SK-N-SH (cell line): ENCODE results near the gene SBNO1. TPM values are rescaled to one million over a fixed set of nuclear protein-coding genes. Genes with fewer than 3 reads are reported as not detected.

ENCODE experiments used
- CTCF ChIA-PET: fragments of 300-600, 350-600 bp; formaldehyde crosslinking; extraction: SDS; loops from one replicate; lab custom pipeline; 2021; lab: Yijun Ruan, JAX
- POLR2A ChIA-PET: fragments of 350-600 bp; sonication (Branson Sonifier 250); formaldehyde crosslinking; extraction: SDS; loops from one replicate; lab custom pipeline; 2020; ENCODE audit warnings: antibody characterized with exemption, inconsistent platforms; lab: Yijun Ruan, JAX
- DNase-seq: peaks from one replicate; pipeline ENCODE4 v3.0.0; 2012
- H2AFZ ChIP-seq: fragments of 200-600 bp; sonication (generic); 2 replicates; pipeline ENCODE4 v1.8.1; 2016; ENCODE audit warnings: antibody characterized with exemption, mild to moderate bottlenecking, low read depth
- H3F3A ChIP-seq: fragments of 200-600 bp; sonication (generic); replicated peaks from 2 replicates; pipeline ENCODE3; 2016; ENCODE audit warnings: antibody characterized with exemption, mild to moderate bottlenecking; ENCODE audit not compliant: insufficient read depth
- H3K27ac ChIP-seq, 2 experiments: fragments of 200-500 bp in 1 of 2; fragments of 200-600 bp in 1 of 2; sonication (Bioruptor generic) in 1 of 2; sonication (generic), shearing (Covaris generic) in 1 of 2; 2 replicates each; pipeline versions ENCODE4 v1.5.1 to v1.6.1; 2014 to 2016; ENCODE audit warnings: low read depth in 2 of 2, inconsistent platforms in 1 of 2, low read length in 1 of 2, mild to moderate bottlenecking in 1 of 2, mixed read lengths in 1 of 2
- H3K27me3 ChIP-seq: fragments of 200-600 bp; sonication (generic), shearing (Covaris generic); 2 replicates; pipeline ENCODE4 v1.6.1; 2016; ENCODE audit warnings: mixed run types; ENCODE audit not compliant: insufficient read depth
- H3K36me3 ChIP-seq, 2 experiments: fragments of 200-500 bp in 1 of 2; fragments of 200-600 bp in 1 of 2; sonication (Bioruptor generic) in 1 of 2; sonication (generic) in 1 of 2; replicated peaks in 1 of 2; 2 replicates each; pipeline versions ENCODE3 to v1.5.1; 2014 to 2016; ENCODE audit warnings: low read length in 1 of 2, mild to moderate bottlenecking in 1 of 2; ENCODE audit not compliant: insufficient read depth in 2 of 2, control insufficient read depth in 1 of 2
- H3K4me1 ChIP-seq, 2 experiments: fragments of 200-500 bp in 1 of 2; fragments of 200-600 bp in 1 of 2; sonication (Bioruptor generic) in 1 of 2; sonication (generic), shearing (Covaris generic) in 1 of 2; 2 replicates each; pipeline versions ENCODE4 v1.5.1 to v1.6.1; 2014 to 2016; ENCODE audit warnings: low read depth in 1 of 2, low read length in 1 of 2, mixed run types in 1 of 2; ENCODE audit not compliant: insufficient read depth in 2 of 2, control insufficient read depth in 1 of 2
- H3K4me2 ChIP-seq: fragments of 200-600 bp; sonication (generic), shearing (Covaris generic); 2 replicates; pipeline ENCODE4 v1.6.1; 2017; ENCODE audit warnings: mixed run types
- H3K4me3 ChIP-seq, 2 experiments: fragments of 200-500 bp in 1 of 2; fragments of 200-600 bp in 1 of 2; sonication (Bioruptor generic) in 1 of 2; sonication (generic), shearing (Covaris generic) in 1 of 2; 2 replicates each; pipeline versions ENCODE4 v1.5.1 to v1.8.1; 2014 to 2016; ENCODE audit warnings: low read depth in 2 of 2, inconsistent platforms in 1 of 2, low read length in 1 of 2, mild to moderate bottlenecking in 1 of 2, mixed read lengths in 1 of 2, moderate library complexity in 1 of 2
- H3K79me2 ChIP-seq: fragments of 200-600 bp; sonication (generic); 2 replicates; pipeline ENCODE4 v1.8.1; 2017; ENCODE audit warnings: mild to moderate bottlenecking; ENCODE audit not compliant: insufficient read depth
- H3K9ac ChIP-seq: fragments of 200-600 bp; sonication (generic); 2 replicates; pipeline ENCODE4 v1.6.1; 2017; ENCODE audit warnings: mixed run types
- H3K9me2 ChIP-seq: fragments of 200-600 bp; sonication (generic); 2 replicates; pipeline ENCODE4 v1.6.1; 2017; ENCODE audit warnings: mixed run types
- H3K9me3 ChIP-seq: fragments of 200-600 bp; sonication (generic); 2 replicates; pipeline ENCODE4 v1.6.1; 2017; ENCODE audit warnings: mixed run types, mild to moderate bottlenecking, moderate library complexity
- H4K20me1 ChIP-seq: fragments of 200-600 bp; sonication (generic); 2 replicates; pipeline ENCODE4 v1.6.1; 2017; ENCODE audit warnings: mild to moderate bottlenecking, mixed run types; ENCODE audit not compliant: insufficient read depth
- ELF1 ChIP-seq: IDR thresholded peaks from 2 replicates; pipeline ENCODE4 v1.4.0; 2012
- EP300 ChIP-seq, 2 experiments: IDR thresholded peaks; 2 replicates each; pipeline versions ENCODE4 v1.4.0 to v1.6.1; 2012; ENCODE audit warnings: borderline replicate concordance in 1 of 2, low read depth in 1 of 2, low read length in 1 of 2
- EZH2phosphoT487 ChIP-seq: fragments of 200-600 bp; sonication (generic); IDR thresholded peaks from 2 replicates; pipeline ENCODE4 v1.6.1; 2017; ENCODE audit warnings: low read depth, mixed run types, mild to moderate bottlenecking, antibody characterized with exemption, moderate library complexity, borderline replicate concordance
- FOSL2 ChIP-seq: IDR thresholded peaks from 2 replicates; pipeline ENCODE4 v1.4.0; 2012; ENCODE audit warnings: low read depth, mild to moderate bottlenecking, moderate library complexity, borderline replicate concordance
- FOXJ3 ChIP-seq: sonication (generic); formaldehyde crosslinking; IDR thresholded peaks from 2 replicates; pipeline ENCODE4 v1.5.1; 2020; ENCODE audit warnings: mild to moderate bottlenecking, missing genetic modification reagents
- FOXM1 ChIP-seq: IDR thresholded peaks from 2 replicates; pipeline ENCODE4 v1.4.0; 2012; ENCODE audit warnings: low read depth, mild to moderate bottlenecking
- GABPA ChIP-seq: IDR thresholded peaks from 2 replicates; pipeline ENCODE4 v1.4.0; 2012; ENCODE audit warnings: low read depth, mild to moderate bottlenecking
- GATA2 ChIP-seq: sonication (generic); formaldehyde crosslinking; IDR thresholded peaks from 2 replicates; pipeline ENCODE4 v1.5.0; 2020; ENCODE audit warnings: mild to moderate bottlenecking, missing genetic modification reagents
- MEF2A ChIP-seq: IDR thresholded peaks from 2 replicates; pipeline ENCODE4 v1.4.0; 2012; ENCODE audit warnings: low read depth, borderline replicate concordance
- MXI1 ChIP-seq: IDR thresholded peaks from 2 replicates; pipeline ENCODE4 v1.6.1; 2012; ENCODE audit warnings: mild to moderate bottlenecking, low read depth, low read length, improper control_type of control experiment
- NFIC ChIP-seq: IDR thresholded peaks from 2 replicates; pipeline ENCODE4 v1.4.0; 2012; ENCODE audit warnings: borderline replicate concordance
- POLR2AphosphoS5 ChIP-seq: IDR thresholded peaks from 2 replicates; pipeline ENCODE4 v1.6.1; 2012; ENCODE audit warnings: low read depth, low read length
- RFX5 ChIP-seq: IDR thresholded peaks from 2 replicates; pipeline ENCODE4 v1.6.1; 2012; ENCODE audit warnings: mild to moderate bottlenecking, improper control_type of control experiment, low read length
- RXRA ChIP-seq: IDR thresholded peaks from 2 replicates; pipeline ENCODE4 v1.4.0; 2012; ENCODE audit warnings: low read depth, mild to moderate bottlenecking, borderline replicate concordance
- SIN3A ChIP-seq: IDR thresholded peaks from 2 replicates; pipeline ENCODE4 v1.6.1; 2012; ENCODE audit warnings: low read depth, mild to moderate bottlenecking, low read length, moderate library complexity, borderline replicate concordance
- TAF1 ChIP-seq: IDR thresholded peaks from 2 replicates; pipeline ENCODE4 v1.6.1; 2012; ENCODE audit warnings: low read depth, mild to moderate bottlenecking, low read length, moderate library complexity, borderline replicate concordance
- TCF12 ChIP-seq: IDR thresholded peaks from 2 replicates; pipeline ENCODE4 v1.4.0; 2012
- TEAD4 ChIP-seq: IDR thresholded peaks from 2 replicates; pipeline ENCODE4 v1.4.0; 2012; ENCODE audit warnings: mild to moderate bottlenecking, borderline replicate concordance; ENCODE audit not compliant: insufficient read depth
- YY1 ChIP-seq: IDR thresholded peaks from 2 replicates; pipeline ENCODE4 v1.4.0; 2012; ENCODE audit warnings: low read depth, mild to moderate bottlenecking
- WGBS: methylation state at CpG from one replicate; pipeline ENCODE4 v1.1.6; 2017; ENCODE audit warnings: low lambda C conversion rate; 5-methylcytosine and 5-hydroxymethylcytosine counted together
- polyA plus RNA-seq, 3 experiments: library from polyadenylated mRNA; depleted of rRNA; stranded (reverse); fragments of >200 nt; gene quantifications; 2 replicates each; pipeline ENCODE4 v1.2.3, GENCODE V29; 2012
- TF ChIP-seq, protein P1 (sequence below): IDR thresholded peaks from 2 replicates; pipeline ENCODE4 v1.4.0; 2012; ENCODE audit warnings: low read depth
- TF ChIP-seq, protein P2 (sequence below): fragments of 150-350 bp; IDR thresholded peaks from 2 replicates; pipeline ENCODE4 v1.6.1; 2017; ENCODE audit warnings: antibody characterized with exemption, low read length, low read depth, borderline replicate concordance
- TF ChIP-seq, protein P3 (sequence below): fragments of 150-350 bp; IDR thresholded peaks from 2 replicates; pipeline ENCODE4 v1.6.1; 2016; ENCODE audit warnings: mild to moderate bottlenecking, low read depth, low read length
- TF ChIP-seq, protein P4 (sequence below): IDR thresholded peaks from 2 replicates; pipeline ENCODE4 v1.4.0; 2012; ENCODE audit warnings: low read depth, borderline replicate concordance
- TF ChIP-seq, protein P5 (sequence below): IDR thresholded peaks from 2 replicates; pipeline ENCODE4 v1.6.1; 2012; ENCODE audit warnings: mild to moderate bottlenecking, low read depth, low read length, moderate library complexity
- TF ChIP-seq, protein P6 (sequence below): IDR thresholded peaks from 2 replicates; pipeline ENCODE4 v1.4.0; 2012; ENCODE audit warnings: low read depth, borderline replicate concordance

The SBNO1 gene
- polyA plus RNA-seq (2012; rRNA removed) = 4.5 and 5.5 TPM in 2 replicates
- polyA plus RNA-seq (2012; cell fraction: cytosol; rRNA removed) = 5.6 and 6.3 TPM in 2 replicates
- polyA plus RNA-seq (2012; cell fraction: nucleus; rRNA removed) = 5.0 and 8.3 TPM in 2 replicates

DNA sequence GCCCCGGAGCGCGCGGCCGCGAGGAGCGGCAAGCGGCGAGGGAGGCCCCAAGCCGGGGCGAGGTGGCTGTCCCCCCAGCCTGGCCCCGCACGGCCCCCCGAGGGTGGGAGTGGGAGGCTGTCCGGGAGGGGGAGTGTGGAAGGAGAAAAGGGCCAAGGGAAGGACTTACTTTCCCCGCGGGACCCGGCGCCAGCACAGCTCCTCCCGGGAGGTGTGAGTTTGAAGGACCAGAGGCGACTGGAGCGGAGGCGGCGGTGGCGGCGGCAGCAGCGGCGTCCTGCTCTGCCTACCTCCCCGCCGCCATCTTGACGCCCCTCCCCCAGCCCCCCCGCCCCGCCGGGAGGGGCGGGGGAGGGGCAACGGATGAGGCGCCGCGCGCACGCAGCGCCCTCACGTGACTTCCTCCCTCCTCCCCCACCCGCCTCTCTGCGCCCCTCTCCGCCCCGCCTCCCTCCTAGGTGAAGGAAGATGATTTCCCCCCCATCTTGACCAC is at the start of gene SBNO1:
Gene SBNO1, minus strand, starts transcription at position 316 of the 493 bp plus-strand sequence. CDS start 14,406 bp downstream, outside the sequence.
- peaks cover 46% of the 10 kb centered on the region for H4K20me1 ChIP-seq
- CTCF ChIA-PET = interaction anchor here (0.7 to 2.4 kb wide), 11 partner anchors 11 to 259 kb away, joined by 3 to 12 read pairs (median 4); no protein-coding TSS in a partner anchor
- H3K9ac ChIP-seq = peak within 1 kb of the TSS; percentile 84
- peak within 1 kb of the TSS; percentile 73 to 83 for H3K4me3 ChIP-seq
- peak within 1 kb of the TSS; percentile 97 for H3K4me2 ChIP-seq
- H3F3A ChIP-seq = peaks cover 22% of the 10 kb centered on the region
- H3K27me3 ChIP-seq = no peaks in the 10 kb centered on the region
- no peaks in the 10 kb centered on the region for H3K9me3 ChIP-seq
- H3K79me2 ChIP-seq = peaks cover 51% of the 10 kb centered on the region
- POLR2A ChIA-PET = interaction anchor here (0.6 to 2.6 kb wide), 9 partner anchors 20 to 238 kb away, joined by 3 to 22 read pairs (median 4); partner anchors contain the start of genes DDX55, KMT5A, MPHOSPH9 and MTRFR
- peak within 1 kb of the TSS; percentile 94 to 98 for H3K27ac ChIP-seq
- DNase-seq = peak; percentile 98
- WGBS = 4% methylated on average over 33 of the region's 47 CpGs
- H3K36me3 ChIP-seq = peaks cover 0 to 11% of the 10 kb centered on the region in 2 experiments
- H3K9me2 ChIP-seq = no peaks in the 10 kb centered on the region
- H2AFZ ChIP-seq = peak within 1 kb of the TSS; percentile 84
- no peaks in the 10 kb centered on the region; a peak in 2 of 4 replicates for H3K4me1 ChIP-seq
- TF ChIP-seq, protein P1, sequence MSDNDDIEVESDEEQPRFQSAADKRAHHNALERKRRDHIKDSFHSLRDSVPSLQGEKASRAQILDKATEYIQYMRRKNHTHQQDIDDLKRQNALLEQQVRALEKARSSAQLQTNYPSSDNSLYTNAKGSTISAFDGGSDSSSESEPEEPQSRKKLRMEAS = no peak
- TF ChIP-seq TAF1 (peak; percentile 99), GABPA (0 out of 2 replicates have a peak, but pooled peaks have one; percentile 7), YY1 (peak; percentile 88), MEF2A (no peak), RFX5 (no peak), TCF12 (no peak), ELF1 (no peak), SIN3A (no peak), GATA2 (no peak), TEAD4 (no peak), FOXJ3 (no peak), MXI1 (no peak), FOXM1 (no peak), FOSL2 (no peak), POLR2AphosphoS5 (peak; percentile 68), RXRA (no peak), NFIC (no peak), EZH2phosphoT487 (no peak), EP300 (IDR thresholded peaks at IDR 0.05; ENCODE audit: borderline replicate concordance in 1 of 2, low read depth in 1 of 2, low read length in 1 of 2) (no peak)
- TF ChIP-seq, protein P2, sequence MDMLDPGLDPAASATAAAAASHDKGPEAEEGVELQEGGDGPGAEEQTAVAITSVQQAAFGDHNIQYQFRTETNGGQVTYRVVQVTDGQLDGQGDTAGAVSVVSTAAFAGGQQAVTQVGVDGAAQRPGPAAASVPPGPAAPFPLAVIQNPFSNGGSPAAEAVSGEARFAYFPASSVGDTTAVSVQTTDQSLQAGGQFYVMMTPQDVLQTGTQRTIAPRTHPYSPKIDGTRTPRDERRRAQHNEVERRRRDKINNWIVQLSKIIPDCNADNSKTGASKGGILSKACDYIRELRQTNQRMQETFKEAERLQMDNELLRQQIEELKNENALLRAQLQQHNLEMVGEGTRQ = peak; percentile 59; the same call in 1 of the 2 replicates
- TF ChIP-seq, protein P3, sequence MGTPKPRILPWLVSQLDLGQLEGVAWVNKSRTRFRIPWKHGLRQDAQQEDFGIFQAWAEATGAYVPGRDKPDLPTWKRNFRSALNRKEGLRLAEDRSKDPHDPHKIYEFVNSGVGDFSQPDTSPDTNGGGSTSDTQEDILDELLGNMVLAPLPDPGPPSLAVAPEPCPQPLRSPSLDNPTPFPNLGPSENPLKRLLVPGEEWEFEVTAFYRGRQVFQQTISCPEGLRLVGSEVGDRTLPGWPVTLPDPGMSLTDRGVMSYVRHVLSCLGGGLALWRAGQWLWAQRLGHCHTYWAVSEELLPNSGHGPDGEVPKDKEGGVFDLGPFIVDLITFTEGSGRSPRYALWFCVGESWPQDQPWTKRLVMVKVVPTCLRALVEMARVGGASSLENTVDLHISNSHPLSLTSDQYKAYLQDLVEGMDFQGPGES = no peak
- TF ChIP-seq, protein P4, sequence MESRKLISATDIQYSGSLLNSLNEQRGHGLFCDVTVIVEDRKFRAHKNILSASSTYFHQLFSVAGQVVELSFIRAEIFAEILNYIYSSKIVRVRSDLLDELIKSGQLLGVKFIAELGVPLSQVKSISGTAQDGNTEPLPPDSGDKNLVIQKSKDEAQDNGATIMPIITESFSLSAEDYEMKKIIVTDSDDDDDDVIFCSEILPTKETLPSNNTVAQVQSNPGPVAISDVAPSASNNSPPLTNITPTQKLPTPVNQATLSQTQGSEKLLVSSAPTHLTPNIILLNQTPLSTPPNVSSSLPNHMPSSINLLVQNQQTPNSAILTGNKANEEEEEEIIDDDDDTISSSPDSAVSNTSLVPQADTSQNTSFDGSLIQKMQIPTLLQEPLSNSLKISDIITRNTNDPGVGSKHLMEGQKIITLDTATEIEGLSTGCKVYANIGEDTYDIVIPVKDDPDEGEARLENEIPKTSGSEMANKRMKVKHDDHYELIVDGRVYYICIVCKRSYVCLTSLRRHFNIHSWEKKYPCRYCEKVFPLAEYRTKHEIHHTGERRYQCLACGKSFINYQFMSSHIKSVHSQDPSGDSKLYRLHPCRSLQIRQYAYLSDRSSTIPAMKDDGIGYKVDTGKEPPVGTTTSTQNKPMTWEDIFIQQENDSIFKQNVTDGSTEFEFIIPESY = no peak
- TF ChIP-seq, protein P5, sequence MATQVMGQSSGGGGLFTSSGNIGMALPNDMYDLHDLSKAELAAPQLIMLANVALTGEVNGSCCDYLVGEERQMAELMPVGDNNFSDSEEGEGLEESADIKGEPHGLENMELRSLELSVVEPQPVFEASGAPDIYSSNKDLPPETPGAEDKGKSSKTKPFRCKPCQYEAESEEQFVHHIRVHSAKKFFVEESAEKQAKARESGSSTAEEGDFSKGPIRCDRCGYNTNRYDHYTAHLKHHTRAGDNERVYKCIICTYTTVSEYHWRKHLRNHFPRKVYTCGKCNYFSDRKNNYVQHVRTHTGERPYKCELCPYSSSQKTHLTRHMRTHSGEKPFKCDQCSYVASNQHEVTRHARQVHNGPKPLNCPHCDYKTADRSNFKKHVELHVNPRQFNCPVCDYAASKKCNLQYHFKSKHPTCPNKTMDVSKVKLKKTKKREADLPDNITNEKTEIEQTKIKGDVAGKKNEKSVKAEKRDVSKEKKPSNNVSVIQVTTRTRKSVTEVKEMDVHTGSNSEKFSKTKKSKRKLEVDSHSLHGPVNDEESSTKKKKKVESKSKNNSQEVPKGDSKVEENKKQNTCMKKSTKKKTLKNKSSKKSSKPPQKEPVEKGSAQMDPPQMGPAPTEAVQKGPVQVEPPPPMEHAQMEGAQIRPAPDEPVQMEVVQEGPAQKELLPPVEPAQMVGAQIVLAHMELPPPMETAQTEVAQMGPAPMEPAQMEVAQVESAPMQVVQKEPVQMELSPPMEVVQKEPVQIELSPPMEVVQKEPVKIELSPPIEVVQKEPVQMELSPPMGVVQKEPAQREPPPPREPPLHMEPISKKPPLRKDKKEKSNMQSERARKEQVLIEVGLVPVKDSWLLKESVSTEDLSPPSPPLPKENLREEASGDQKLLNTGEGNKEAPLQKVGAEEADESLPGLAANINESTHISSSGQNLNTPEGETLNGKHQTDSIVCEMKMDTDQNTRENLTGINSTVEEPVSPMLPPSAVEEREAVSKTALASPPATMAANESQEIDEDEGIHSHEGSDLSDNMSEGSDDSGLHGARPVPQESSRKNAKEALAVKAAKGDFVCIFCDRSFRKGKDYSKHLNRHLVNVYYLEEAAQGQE = no peak
- TF ChIP-seq, protein P6, sequence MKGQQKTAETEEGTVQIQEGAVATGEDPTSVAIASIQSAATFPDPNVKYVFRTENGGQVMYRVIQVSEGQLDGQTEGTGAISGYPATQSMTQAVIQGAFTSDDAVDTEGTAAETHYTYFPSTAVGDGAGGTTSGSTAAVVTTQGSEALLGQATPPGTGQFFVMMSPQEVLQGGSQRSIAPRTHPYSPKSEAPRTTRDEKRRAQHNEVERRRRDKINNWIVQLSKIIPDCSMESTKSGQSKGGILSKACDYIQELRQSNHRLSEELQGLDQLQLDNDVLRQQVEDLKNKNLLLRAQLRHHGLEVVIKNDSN = peak; percentile 80
